Fibroblast of the aortic adventitia (primary cell): ENCODE measurements around the gene CPA5. TPM values are rescaled to one million over a fixed set of nuclear protein-coding genes. Genes with fewer than 3 reads are reported as not detected.

Experiments used
- DNase-seq: peaks from one replicate; pipeline ENCODE4 v3.0.0-alpha.2; 2010; ENCODE audit warnings: low read depth
- H3K4me3 ChIP-seq: 2 replicates; pipeline ENCODE4 v1.5.1; 2011; ENCODE audit warnings: low read depth, mild to moderate bottlenecking, control low read depth, low read length, moderate library complexity
- CTCF ChIP-seq: IDR thresholded peaks from 2 replicates; pipeline ENCODE4 v1.5.1; 2011; ENCODE audit warnings: mild to moderate bottlenecking, low read length, control low read depth, inconsistent platforms; ENCODE audit not compliant: insufficient read depth
- total RNA-seq: library from RNA; depleted of rRNA; stranded (reverse); fragments of >200 nt; gene quantifications from 2 replicates; pipeline ENCODE4 v1.2.3, GENCODE V29; 2012; ENCODE audit warnings: low replicate concordance

CPA5 gene
- total RNA-seq, 1 donor, result 0.09 TPM

DNA sequence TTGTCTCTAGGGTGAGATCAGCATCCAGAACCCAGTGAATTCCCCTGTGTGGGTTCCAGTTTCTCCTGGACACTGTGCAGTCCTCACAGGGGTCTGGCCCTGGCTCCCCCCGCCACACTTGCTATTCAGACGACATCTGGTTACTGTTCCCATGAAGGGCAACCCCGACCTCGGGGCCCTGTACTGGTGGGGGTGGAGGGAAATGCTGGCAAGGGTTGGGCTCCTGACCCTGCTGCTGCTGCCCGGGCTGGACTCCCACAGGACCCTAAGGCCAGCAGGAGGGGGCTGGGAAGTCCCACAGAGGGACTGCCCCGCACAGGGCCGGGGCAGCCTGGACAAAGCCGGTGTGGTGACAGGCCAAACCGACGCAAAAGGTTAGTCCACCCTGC, 34.9 kb downstream of the CPA5 start:
- no peak for DNase-seq
- TF ChIP-seq CTCF, result no peak
- no peak overlapping the region for H3K4me3 ChIP-seq

GRCh38 chr7:130379921-130380860, 35.6 kb downstream of the CPA5 start, which contains the start of gene CPA1:
TSS of gene CPA1 (plus strand) at chr7:130380494. CDS start at chr7:130380521, 27 bp downstream.
- no peak within 1 kb of the TSS for H3K4me3 ChIP-seq
- no peak for DNase-seq
- no peak for TF ChIP-seq CTCF

DNA sequence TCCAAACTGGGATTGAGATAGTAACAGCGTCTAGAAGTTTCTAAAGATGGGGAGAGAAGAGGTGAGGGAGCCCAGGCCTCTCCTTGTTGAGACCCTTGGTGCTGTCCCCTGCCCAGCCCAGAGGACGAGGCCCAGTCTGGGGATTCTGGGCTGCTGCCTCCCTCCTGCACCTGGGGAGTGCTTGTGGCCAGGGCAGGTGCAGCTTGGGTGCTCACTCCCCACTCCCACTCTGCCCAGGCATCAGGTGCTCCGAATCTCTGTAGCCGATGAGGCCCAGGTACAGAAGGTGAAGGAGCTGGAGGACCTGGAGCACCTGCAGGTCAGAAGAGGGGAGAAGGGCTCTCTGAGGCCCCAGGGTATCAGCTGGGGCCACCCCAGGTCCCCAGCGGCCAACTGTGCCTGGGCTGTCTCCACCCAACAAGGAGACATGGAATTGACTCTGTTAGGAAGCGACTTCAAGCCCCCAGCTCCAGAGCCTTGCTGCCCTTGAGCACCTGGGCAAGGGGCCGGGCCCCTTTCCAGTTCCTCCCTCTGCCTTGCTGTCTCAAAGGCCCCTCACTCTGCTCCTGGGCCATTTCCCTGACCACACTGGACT, 36.3 kb downstream of the CPA5 start:
- no peak for TF ChIP-seq CTCF
- DNase-seq, result no peak
- no peak overlapping the region for H3K4me3 ChIP-seq

GRCh38 chr7:130381468-130382312, 37.1 kb downstream of the CPA5 start:
- TF ChIP-seq CTCF, result no peak
- no peak for DNase-seq
- H3K4me3 ChIP-seq, result no peak overlapping the region

DNA sequence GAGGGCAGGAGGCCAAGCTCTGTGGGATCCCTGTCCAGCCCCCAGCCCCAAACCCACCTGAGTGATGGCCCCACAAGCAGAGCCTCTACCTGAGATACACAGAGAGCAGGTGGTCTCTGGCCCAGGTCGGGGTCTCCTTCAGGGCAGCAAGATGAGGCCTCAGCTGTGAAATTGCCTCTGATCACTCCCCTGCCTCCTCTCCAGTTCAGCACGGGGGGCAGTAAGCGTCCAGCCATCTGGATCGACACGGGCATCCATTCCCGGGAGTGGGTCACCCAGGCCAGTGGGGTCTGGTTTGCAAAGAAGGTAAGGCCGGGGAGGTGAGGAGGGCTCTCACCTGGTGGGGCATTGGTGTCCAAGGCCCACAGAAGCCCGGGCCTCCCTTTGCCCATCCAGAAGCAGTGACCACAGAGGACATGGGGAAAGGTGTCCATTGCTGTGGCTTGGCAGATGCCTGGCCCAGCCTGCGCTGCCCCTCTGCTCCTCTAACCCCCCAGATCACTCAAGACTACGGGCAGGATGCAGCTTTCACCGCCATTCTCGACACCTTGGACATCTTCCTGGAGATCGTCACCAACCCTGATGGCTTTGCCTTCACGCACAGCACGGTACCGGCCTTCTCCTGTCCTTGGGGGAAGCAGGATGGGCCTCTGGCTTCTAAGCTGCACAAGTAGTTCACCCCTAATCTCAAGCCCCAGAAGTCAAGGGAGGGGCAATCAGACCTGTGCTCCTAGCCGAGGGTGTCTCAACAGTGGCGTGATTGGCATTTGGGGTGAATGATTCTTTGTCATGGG, 38.8 kb downstream of the CPA5 start:
- TF ChIP-seq CTCF, result no peak
- no peak overlapping the region for H3K4me3 ChIP-seq
- DNase-seq, result no peak

- DNase-seq, result no peak
- no peak for TF ChIP-seq CTCF
- H3K4me3 ChIP-seq, result no peak overlapping the region
These were observed 39.8 kb downstream of the CPA5 start for GRCh38 chr7:130384371-130384801.
